Activated gamma-delta T cell (primary cell): ENCODE data around the gene SMIM3.

Experiments
- DNase-seq: peaks from one replicate; lab custom pipeline; 2025; lab: John Stamatoyannopoulos, UW

The SMIM3 gene

GRCh38 chr5:150765011-150765798, 13.4 kb upstream of the SMIM3 start:
- no peak for DNase-seq

- DNase-seq = no peak
Measured at GRCh38 chr5:150765799-150766169, 12.8 kb upstream of the SMIM3 start.

- DNase-seq = no peak
Measured at GRCh38 chr5:150766251-150766650, 12.3 kb upstream of the SMIM3 start.

GRCh38 chr5:150771034-150771795, 7.3 kb upstream of the SMIM3 start:
- no peak for DNase-seq

GRCh38 chr5:150774145-150774544, 4.4 kb upstream of the SMIM3 start:
- no peak for DNase-seq

- no peak for DNase-seq
Measured at GRCh38 chr5:150777685-150778084, 872 bp upstream of the SMIM3 start.

- DNase-seq = no peak
Measured at GRCh38 chr5:150778088-150778516, 455 bp upstream of the SMIM3 start.

- no peak for DNase-seq
Measured at GRCh38 chr5:150779397-150780186, 1.0 kb downstream of the SMIM3 start.

GRCh38 chr5:150780187-150780692, 1.7 kb downstream of the SMIM3 start:
- DNase-seq = no peak

- no peak for DNase-seq
Measured at GRCh38 chr5:150780816-150781221, 2.3 kb downstream of the SMIM3 start.

GRCh38 chr5:150781706-150782614, 3.4 kb downstream of the SMIM3 start:
- no peak for DNase-seq

GRCh38 chr5:150782850-150783249, 4.3 kb downstream of the SMIM3 start:
- no peak for DNase-seq

- no peak for DNase-seq
Measured at GRCh38 chr5:150783422-150783928, 4.9 kb downstream of the SMIM3 start.

GRCh38 chr5:150785950-150786349, 7.4 kb downstream of the SMIM3 start:
- DNase-seq = no peak

GRCh38 chr5:150786876-150787275, 8.3 kb downstream of the SMIM3 start:
- DNase-seq = no peak

GRCh38 chr5:150787656-150788055, 9.1 kb downstream of the SMIM3 start:
- no peak for DNase-seq

- no peak for DNase-seq
Measured at GRCh38 chr5:150788977-150789376, 10.4 kb downstream of the SMIM3 start.

- no peak for DNase-seq
Measured at GRCh38 chr5:150789450-150789849, 10.9 kb downstream of the SMIM3 start.

GRCh38 chr5:150789943-150790611, 11.5 kb downstream of the SMIM3 start:
- DNase-seq = no peak

- DNase-seq = no peak
Measured at GRCh38 chr5:150791536-150791935, 13.0 kb downstream of the SMIM3 start.
